NCI-H226 (cell line): Measurements from ENCODE around the gene CNGB1.
"Not testable (repeated sequence)": the region's sequence is repeated elsewhere in the genome, so short reads cannot be mapped to it uniquely, and the experiment has no call there.

Source experiments
- DNase-seq: peaks from one replicate; pipeline ENCODE4 v3.0.0-alpha.2; 2015

CNGB1 gene

DNA sequence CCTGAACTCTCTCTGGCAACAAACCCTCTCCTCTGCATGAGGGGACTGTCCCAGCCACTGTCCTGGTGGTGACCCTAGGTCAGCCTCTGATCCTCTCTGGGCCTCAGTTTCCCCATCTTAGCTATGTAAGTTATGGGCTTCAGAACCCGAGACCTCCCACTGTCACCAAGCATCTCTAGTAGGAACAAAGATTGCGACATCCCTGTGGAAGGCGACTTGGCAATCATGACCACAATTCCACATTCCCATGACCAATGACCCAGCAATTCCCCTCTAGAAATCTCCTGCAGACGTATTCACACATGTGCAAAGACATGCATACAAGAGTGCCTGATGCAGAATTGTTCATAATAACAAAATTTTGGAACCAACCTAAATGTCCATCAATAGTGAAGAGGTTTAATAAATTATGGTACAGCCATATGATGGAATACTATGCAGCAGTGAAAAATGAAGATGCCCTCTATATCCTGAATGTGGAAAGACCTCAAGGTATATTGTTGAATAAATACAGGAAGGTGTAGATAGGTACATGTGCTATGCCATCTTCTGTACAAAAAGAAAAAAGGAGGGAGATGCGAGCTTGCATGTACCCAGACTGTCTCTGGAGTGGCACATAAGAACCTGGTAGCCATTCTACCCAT is 21.2 kb downstream of the CNGB1 start:
- no peak for DNase-seq

DNA sequence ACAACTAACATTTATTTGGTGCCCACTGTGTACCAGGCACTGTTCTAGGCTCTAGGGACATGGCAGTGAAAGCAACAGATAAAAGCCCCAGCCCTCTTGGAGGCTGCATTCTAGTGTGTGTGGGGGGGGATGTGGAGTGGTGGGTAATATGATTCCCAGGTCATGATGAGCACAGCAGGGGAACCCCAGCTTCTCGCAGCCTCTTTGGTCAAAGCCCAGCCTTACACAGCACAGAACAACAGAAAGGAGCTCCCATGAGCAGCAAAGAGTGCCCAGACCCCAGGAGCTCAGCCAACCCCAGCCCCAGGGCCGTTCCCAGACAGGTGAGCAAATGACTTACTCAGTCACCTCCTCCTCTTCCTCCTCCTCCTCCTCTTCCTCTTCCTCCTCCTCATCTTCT is 21.9 kb downstream of the CNGB1 start:
- no peak for DNase-seq

DNA sequence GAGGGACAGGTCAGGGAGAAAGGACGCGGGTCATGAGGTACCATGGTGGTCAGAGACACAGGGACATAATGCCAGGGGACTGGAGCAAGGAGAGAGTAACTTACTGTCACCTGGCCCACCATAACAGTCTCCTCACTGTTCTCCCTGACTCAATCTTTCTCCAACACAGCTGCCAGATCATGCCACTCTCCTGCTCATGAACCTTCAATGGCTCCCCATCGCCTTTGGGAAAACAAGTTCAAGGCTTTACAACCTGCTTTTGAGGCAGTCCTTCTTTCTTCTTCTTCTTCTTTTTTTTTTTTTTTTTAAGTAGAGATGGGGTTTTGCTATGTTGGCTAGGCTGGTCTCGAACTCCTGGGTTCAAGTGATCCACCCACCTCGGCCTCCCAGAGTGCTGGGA is 22.9 kb downstream of the CNGB1 start:
- no peak for DNase-seq

DNA sequence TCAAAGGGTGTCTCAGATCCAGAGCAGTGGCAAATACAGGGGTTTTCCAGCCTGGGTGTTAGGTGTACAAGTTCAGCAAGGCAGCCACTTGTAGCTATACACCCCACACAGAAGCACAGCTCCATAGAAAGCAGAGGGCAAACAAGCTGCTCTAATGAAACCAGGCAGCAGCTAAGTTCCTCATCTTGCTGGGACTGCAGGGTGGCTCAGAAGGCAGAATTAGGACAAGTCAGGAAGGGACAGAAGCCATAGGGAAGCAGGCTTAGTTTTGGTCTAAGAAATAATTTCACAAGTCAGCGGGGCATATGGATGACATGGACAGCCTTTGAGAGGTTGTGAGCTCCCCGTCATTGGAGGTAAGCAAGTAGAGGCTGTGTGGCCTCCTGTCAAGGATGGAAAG is 23.7 kb downstream of the CNGB1 start:
- no peak for DNase-seq

DNA sequence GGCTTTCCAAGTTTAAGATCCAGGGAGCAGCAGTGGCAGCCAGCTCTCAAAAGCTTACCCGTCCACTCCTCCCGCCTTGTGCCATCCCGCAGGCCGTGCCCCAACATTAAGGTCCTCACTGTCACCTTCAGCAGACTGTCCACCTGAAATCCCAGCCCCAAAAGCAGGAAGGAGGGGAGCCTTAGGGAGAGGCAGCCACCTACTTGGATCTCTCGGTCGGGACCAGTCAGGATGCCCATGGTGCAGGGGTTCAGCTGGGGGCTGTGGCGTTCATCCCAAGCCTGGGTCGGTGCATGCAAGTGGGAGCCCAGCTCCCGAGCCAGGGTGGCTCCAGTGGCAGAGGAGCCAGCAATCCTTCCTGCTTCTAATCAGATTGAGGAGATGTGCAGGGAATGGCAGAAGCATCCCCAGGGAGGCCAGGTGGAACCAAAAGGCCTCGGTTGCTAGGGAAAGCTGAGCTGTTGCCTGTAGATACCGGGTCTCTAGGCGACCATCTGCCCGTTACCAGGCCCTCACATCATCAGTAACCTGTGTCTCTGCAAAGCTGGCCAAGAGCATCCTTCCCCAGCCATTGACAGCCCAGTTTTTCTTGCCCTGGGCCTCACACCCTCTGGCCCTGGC is 24.6 kb downstream of the CNGB1 start:
- no peak for DNase-seq

DNA sequence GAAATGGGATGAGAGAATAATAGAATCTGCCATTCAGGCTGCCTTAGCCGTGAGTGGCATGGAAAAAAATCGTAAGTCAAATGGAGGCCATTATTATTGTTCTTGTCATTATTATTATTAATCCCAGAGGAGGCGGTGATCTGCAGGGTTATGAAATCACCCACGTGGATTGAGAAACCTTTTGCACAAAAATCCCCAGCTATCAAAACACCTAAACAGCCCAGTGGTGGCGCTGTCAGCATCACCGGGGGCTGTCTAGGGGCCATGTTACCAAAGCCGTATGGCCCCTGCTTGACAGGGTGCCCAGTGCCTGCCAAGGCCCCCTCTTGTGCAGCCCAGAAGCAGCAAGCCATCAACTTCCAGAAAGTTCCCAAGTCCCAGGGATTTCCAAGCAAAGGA is 25.2 kb downstream of the CNGB1 start:
- DNase-seq: no peak

DNA sequence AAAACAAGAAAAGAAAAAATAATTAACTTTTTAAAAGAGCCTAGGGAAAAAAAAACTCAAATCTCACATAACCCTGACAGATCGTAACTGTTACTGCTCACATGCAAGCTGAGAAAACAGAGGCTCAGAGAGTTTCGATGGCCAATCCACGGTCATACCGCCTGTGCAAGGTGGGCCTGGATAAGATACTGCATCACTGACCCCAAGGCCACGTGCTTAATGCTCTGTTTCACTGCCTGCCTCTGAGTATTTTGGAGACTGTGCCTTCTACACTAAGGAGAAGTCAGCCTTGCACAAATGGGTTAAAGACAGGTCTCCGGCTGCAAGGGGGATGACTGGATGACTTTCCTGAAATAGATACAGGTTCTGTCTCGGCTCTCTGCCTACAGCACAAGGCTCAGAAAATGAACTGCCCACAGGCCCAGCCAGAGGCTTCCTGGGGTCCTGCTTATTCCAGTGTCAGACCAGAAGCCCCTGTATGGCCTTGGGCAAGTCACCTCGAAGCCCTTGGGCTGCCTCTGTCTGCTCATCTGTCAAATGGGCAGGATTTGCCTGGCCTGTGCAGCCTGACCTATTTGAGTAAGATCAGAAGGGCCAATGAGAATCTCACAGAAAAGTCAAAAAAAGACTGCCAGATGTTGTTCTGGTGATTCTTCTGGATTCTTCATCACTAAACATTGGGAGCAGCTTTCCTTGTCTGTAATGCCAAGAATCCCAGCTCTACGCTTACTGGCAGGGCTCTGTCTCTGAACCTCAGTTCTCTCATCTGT is 25.8 kb downstream of the CNGB1 start:
- no peak for DNase-seq

DNA sequence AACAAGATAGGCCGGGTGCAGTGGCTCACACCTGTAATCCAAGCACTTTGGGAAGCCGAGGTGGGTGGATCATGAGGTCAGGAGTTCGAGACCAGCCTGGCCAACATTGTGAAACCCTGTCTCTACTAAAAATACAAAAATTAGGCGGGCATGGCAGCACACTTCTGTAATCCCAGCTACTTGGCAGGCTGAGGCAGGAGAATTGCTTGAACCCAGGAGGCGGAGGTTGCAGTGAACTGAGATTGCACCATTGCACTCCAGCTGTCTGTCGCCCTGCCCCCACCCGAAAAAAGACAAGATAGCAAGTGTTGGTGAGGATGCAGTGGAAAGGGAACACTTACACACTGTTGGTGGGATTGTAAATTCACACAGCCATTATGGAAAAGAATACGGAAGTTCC is 27.5 kb downstream of the CNGB1 start:
- not testable (repeated sequence) for DNase-seq

DNA sequence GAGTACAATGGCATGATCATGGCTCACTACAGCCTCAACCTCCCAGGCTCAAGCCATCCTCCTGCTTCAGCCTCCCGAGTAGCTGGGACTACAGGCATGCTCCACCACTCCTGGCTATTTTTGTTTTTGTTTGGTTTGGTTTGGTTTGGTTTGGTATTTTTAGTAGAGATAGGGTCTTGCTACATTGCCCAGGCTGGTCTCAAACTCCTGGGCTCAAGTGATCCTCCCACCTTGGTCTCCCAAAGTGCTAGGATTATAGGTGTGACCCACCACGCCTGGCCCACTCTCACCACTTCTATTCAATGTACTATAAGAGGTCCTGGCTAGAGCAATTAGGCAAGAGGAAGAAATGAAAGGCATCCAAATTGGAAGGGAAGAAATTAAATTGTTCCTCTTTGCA is 29.0 kb downstream of the CNGB1 start:
- DNase-seq: not testable (repeated sequence)

DNA sequence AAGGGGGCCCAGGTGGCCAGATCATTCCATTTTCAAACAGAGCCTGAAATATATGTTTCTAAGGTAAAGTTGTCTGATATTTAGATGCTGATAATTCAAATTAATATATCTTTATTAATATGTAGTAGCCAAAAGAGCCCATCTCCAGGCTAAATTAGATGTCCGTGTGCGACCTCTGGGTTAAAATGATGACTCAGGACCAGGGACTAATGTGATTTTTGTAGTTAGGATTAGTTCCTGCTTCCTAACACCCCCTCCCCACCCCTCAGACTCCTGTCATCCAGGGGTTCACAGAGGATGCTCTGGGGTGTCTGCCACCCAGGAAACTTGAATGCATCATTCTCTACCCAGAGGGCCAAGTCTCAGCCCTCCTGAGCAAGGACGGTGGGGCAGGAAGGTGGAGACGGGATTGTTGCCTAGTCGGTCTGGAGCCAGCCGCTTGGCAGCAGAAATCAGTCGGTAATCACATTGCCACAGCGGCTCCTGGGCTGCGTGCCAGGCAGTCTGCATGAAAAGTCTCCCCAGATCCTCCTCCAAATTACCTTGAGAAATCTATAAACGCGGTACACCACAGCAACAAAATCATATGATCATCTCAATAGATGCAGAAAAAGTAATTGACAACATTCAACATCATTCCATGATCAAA is 29.8 kb downstream of the CNGB1 start:
- peak; percentile 49 for DNase-seq

DNA sequence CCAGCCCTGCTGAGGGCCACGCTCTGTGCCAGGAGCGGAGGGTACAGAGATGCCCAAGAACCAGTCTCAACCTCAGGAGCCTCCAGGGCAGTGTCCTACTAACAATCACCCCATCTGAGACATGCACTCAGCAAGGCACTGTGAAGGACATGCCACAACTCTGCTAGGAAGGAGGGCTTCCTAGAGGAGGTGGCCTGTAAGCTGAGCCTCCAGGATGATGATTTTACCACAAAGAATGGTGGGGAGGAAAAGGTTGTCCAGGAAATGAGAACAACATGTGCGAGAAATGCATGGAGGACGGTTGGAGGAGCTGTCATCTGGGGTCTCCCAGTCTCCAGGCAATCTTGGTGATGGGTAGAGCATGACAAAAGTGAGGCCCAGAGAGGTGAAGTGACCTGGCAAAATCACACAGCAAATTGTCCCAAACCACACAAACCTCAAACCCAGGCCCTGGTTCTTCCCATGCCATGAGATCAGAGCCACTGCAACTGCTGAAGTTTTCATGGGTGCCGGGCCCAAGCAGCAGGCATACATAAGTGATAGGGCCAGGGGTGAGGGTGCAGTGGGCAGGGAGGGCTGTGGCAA is 30.5 kb downstream of the CNGB1 start:
- DNase-seq: no peak

DNA sequence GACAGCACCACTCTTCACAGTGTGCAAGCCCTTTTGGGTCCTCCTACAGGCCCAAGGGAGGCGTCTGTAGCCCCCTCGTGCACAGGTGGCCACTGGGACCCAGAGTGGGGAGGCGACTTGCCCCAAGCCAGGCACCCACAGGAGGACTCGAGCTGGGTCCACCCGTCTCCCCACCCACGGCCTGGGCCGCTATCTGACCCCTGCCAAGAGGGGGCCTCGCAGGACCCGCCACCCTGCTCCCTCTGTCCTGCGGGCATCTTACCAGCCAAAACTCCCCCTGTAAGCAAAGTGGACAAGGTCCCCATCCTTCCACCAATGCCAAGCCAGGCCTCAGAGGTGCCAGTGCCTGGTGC is 31.1 kb downstream of the CNGB1 start:
- DNase-seq: no peak

DNA sequence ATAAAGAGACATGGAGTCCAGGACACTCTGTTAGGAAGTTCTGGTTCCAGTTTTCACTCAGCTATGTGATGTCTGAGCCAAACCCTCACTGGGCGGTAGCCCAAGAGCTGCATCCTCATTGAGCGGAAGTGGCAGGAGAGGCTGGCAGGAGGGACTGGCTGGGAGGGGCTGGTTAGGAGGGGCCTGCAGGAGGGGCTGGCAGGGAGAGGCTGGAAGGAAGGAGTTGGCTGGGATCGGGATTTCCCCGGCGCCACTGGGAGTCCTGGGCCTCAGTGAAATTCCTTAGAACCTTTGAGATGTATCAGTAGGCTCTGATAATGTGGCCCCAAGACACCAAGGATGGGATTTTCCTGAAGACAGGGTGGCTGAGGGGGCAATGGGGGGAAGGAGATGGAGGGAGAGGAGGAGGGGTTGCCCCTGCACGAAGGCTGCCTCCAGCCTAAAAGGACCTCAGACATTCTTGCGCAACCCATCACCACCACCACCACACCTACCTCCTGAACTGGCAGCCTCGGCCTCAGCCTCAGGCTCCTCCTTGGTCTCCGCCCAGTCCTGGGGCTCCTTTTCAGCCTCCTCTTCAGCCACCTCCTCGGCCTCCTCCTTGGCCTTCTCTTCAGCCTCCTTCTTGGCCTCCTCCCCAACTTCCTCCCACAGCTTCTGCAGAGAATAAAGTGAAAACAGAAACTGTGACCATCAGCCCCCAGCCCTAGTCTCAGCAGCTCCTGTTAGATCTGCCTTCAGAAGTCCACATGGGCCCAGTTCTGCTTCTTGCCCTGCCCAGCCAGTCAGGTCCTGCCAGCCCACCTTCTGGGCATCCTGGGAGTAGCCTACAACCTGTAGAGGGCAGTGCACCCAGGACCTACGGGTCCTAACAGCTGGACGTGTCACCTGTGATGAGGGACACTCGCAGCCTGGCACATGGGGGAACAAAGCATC is 31.7 kb downstream of the CNGB1 start:
- DNase-seq: peak; percentile 96

DNA sequence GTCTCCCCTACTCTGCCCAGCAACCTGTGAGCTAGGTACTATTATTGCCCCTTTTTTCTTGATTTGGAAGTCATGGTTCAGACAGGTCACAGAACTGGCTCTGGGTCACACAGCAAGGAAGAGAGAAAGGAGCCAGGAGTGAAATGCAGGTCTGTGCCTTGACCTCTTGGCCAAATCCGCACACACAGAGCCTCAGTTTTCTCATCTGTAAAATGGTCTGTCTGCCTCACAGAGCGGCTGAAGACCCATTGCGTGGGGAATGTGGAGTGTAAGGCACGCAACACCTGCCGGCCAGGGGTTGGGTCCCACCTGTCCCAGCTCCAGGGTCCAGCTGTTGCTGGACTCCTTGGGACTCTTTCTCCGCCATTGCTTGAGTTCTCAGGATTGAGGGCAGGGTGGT is 32.4 kb downstream of the CNGB1 start:
- DNase-seq: no peak

DNA sequence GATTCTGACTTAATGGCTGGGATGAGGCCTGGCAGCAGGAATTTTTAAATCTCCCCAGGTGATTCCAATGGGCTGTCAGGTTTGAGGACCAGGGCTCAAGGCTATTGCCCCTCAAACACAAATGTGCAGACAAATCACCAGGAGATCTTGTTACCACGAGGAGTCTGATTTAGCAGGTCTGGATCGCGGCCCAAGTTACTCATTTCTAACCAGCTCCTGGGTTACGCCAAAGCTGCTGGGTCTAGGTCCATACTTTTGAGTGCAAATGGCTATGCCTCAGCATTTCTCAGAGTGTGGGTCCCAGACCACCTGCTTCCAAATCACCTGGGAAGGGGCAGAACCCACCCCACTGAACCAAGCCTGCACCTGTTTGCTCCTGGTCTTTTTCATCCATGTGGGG is 33.1 kb downstream of the CNGB1 start:
- no peak for DNase-seq

DNA sequence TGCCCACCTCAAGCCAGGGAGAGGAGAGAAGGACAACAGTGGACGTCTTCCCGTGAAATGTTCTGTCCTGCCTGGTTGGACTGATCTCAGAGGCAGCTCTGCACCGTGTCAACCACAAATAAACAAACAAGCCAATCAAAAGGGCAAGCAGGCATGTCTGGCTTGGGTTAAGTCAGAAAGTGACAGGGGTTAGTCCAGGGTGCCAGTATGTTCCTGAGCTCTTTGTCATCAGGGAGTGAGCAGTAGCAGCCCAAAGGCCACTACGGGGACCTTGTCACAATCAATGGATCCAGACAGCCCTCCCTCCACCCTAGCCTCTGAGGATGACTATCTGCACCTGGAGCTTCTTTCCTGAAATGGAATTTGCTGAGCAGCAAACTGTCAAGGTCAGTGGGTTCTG is 35.0 kb downstream of the CNGB1 start:
- no peak for DNase-seq

DNA sequence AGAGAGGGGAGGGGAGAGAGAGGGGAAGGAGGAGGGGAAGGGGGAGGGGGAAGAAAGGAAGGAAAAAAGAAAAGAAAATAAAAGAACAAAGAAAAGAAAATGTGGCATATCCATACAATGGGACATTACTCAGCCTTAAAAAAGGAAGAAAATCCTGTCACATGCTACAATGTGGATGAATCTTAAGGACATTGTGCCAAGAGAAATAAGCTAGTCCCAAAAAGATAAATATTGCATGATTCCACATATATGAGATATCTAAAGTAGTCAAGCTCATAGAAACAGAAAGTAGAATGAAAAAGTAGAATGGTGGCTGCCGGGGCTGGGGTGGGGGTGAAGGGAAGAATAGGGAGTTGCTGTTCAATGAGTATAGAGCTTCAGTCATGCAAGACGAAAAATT is 40.4 kb downstream of the CNGB1 start:
- no peak for DNase-seq

DNA sequence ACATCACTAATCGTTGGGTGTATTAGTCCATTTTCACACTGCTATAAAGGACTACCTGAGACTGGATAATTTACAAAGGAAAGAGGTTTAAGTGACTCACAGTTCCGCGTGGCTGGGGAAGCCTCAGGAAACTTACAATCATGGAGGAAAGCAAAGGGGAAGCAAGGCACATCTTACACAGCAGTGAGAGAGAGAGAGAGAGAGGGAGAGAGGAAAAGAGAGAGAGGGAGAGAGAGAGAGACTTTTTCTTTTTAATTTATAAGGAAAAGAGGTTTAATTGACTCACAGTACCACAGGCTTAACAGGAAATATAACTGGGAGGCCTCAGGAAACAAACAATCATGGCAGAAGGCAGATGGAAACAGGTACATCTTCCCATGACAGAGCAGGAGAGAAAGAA is 41.7 kb downstream of the CNGB1 start:
- DNase-seq: no peak

DNA sequence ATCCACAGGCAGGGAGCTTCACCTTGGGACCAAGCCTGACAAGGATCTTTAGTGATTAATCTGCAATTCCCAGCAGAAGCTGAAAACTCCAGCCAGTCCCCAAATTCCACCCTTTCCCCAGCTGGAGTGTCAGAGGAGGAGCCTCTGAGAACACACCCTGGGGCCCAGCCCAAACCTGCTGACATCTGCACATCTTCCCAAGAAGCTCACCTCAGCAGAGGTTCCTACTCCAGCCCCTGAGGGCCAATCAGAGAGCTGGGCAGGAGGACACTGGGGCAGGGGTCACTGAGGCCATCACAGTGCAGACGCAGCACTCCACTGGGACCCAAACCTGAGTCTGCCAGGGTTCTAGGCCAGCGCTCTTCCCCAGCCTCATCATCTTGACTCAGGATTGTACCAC is 44.9 kb downstream of the CNGB1 start:
- DNase-seq: no peak

DNA sequence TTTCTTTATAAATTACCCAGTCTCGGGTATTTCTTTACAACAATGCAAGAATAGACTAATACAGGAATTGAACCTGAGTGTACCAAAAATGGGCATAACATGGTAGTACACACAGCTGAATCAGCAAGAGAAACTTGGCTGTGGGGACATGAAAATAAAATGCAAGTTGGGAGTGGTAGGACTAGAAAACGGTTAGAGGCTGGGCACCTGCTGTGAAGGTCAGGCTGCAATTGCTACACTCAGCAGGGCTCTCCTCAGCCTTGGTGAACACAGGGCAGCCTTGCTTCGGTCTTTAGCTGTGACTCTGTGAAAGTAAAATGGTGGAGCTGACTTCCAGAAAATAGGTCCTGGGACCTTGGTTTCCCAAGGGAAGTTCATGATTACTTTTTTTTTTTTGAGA is 45.6 kb downstream of the CNGB1 start:
- DNase-seq: no peak

DNA sequence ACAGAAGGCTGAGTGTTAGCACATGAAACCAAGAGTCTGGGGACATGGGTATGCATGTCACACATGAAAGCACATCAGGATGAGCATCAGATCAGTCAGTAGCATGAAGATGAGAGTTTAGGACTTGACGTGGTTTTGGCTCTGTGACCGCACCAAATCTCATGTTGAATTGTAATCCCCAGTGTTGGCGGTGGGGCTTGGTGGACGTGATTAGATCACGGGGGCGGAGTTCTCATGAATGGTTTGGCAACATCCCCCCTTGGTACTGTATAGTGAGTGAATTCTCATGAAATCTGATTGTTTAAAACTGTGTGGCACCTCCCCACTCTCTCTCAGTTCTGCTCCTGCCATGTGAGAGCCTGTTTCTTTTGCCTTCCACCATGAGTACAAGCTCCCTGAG is 46.4 kb downstream of the CNGB1 start:
- no peak for DNase-seq

DNA sequence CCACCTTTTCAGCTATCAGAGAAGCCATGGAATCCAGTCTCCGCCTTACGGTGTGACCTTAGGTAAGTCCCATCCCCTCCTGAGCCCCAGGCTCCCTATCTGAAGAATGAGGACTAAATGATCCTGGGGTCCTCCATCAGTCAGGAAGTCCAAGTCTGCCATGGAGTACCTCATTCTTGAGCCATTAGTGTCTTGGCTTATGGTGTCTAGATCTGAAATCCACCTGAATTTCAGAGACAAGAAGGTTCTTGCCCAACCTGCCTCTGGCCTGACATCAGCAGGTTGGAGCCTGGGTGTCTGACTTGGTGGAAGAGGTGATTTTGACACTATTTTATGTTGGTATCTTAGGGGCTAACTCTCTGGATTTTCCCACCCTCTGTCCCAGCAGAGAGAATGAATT is 47.1 kb downstream of the CNGB1 start:
- no peak for DNase-seq

DNA sequence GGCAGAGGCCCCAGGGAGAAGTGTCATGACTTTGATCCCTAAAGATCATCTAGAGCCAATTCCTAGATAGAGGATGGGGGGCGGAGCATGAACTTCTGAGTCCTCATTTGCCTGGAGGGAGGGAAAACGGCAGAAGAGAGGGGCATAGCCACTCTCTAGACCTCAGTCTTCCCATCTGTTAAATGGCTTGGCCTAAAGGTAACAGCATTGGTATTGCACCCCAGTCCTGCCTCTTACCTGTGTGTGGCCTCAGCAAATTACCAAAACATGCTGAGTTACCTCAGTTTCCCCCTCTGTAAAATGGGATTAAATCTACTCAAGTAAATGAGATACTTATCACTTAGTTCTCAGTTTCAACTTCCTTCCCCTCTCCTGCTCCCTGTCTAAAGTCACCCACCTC is 47.5 kb downstream of the CNGB1 start:
- no peak for DNase-seq
